ENCODE results near the gene MCM8.
A peak's percentile ranks its signal among the peaks of the same experiment; 100 is the strongest.

MCM8 gene

DNA sequence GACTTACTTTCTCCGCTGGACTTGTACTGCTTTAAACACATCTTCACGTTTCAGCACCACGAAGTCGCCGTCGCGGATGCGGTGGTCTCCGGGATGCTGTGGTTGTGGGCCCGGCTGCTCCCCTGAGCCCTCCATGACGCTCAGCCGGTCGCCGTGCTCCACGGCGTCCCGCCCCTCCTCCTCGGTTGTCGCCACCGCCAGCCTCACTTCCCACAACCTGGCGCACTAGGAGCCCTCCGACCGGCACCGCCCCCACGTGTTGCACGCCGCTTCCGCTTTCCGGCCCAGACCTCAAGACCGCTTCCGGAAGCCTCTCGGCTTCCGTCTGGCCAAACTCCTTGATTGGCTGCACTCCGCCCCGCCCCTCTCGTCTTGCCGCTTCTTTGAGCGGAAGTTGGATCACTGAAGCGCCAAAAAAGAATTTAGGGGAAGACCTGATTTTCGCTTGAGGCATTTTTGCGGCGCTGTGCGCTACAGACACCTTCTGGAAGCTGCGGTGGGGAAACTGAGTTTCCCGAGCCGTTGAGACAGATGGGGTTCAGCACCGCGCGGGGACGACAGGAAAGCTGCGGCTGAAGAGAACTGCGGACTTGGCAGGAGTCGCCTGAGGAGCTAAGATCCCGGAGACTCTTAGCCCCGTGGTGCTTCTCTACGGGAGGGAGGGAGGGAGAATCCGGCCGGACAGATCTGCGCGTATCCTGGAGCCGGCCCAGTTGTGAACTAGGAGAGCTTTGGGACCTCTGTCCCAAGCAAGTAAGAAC is at the start of gene MCM8, which contains the start of gene TRMT6:
Gene MCM8, plus strand, starts transcription at position 382 of the 761 bp plus-strand sequence. CDS start 1,364 bp downstream, outside the sequence.
Gene TRMT6, minus strand, starts transcription at position 263 of the 761 bp plus-strand sequence. Its CDS starts 128 bp downstream, at position 135.
- peak; percentile 97 for DNase-seq

DNA sequence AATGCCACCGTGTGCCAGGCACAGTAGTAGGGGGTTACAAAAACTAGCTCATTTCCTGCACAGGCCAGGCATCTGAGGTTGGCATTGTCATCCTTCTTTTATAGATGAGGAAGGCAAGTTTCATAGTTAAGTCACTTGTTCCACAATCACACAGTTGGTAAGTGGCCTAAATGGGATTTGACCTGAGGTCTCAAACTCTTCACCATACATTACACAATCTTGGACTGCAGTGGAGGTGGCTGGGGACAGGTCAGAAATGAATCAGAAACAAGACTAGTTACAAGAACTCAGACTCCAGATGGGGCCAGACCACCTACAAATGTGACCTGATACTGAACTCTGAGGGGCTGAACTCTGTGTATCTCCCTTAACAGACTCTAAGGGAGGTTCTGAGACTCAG is 49.5 kb upstream of the MCM8 start:
- DNase-seq: no peak

GRCh38 chr20:5908981-5909380 is 41.5 kb upstream of the MCM8 start:
- DNase-seq: no peak

DNA sequence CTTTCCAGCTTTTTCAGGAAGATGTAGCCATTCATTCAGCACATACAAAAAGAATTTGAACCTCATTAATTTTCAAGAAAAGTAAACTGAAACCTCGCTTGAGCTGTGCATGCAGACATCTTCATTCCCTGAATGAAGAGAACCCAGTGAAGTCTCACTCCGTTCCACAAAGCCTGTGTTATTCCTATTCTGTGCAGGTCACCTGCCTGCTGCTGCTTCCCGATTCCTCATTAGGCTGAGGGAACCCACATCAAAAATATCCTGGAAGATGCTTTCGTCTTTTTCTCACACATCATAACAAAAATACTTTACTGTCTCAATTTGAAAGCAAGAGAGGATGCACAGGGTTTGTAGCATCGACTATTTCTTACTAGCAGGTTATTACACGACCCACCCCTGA is 40.3 kb upstream of the MCM8 start:
- no peak for DNase-seq

GRCh38 chr20:5913166-5913565 is 37.3 kb upstream of the MCM8 start:
- peak; percentile 66 for DNase-seq

DNA sequence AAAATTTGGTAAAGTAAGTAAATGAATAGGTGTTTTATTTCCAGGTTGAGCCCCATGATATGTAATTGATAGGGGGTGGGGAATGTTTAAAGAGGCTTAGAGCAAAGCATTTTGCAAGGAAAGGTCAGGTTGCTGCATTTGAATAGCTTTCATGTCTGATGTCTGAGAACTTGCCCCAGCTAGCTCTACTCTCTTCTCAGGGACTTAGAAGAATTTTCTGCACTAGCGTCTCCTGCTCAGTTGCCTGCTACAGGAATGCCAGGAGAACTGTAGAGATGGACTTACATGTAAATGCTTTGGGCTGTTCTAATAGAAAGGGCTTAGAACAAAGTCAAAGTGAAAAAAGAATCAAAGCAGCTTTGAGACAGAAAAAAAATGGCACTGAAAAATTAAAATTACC is 35.6 kb upstream of the MCM8 start:
- no peak for DNase-seq

GRCh38 chr20:5918856-5919625 is 31.4 kb upstream of the MCM8 start:
- no peak for DNase-seq

- DNase-seq: no peak
Observed at GRCh38 chr20:5919626-5920544, 30.6 kb upstream of the MCM8 start.

GRCh38 chr20:5920581-5920980 is 29.9 kb upstream of the MCM8 start:
- DNase-seq: no peak

- DNase-seq: no peak
Observed at GRCh38 chr20:5923493-5923892, 27.0 kb upstream of the MCM8 start.

DNA sequence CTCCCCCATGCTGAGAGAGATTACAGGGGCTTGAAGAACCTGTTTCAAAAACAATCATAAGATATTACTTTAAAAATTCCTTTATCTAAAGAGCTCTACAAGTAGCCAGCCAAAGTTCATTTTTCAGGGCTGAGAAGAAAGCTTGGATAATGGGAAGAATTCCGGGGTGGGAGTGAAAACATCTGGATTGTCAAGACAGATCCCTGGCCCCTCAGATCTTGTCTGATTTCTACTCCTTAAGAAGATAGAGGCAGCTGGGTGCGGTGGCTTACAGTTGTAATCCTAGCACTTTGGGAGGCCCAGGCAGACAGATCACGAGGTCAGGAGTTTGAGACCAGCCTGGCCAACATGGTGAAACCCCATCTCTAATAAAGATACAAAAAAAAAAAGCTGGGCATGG is 24.9 kb upstream of the MCM8 start:
- DNase-seq: peak; percentile 8

DNA sequence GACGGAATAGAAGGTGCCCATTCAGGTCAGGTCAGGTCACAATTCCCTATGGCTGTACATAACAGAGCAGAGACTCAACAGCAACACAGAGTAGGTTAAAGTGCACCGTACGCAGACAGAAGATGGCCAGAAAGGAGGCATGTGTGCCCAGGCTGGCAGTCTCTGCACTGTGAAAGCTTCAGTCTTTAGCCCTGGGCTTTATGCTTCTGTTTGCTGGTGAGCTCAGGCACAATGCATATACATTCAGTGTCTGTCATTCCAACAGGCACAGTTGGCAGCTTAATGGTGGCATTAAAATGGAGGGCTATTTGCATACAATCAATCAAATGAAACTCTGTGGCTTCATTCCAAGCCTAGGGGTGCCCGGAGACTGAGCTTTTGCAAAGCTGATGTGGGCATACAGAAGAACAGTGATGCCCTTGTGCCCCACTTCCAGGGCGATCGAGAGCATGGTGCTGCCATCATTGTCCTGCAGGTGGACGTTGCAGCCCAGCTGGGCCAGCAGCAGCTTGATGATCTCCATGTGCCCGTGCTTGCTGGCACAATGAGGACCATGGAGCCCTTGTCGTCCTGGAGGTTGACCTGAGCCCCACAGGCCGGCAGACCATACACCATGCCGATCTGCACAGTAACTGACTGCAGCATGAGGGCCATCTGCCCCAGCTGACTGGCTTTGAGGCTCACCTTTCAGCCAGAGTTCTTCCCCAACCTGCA is 22.5 kb upstream of the MCM8 start:
- no peak for DNase-seq

DNA sequence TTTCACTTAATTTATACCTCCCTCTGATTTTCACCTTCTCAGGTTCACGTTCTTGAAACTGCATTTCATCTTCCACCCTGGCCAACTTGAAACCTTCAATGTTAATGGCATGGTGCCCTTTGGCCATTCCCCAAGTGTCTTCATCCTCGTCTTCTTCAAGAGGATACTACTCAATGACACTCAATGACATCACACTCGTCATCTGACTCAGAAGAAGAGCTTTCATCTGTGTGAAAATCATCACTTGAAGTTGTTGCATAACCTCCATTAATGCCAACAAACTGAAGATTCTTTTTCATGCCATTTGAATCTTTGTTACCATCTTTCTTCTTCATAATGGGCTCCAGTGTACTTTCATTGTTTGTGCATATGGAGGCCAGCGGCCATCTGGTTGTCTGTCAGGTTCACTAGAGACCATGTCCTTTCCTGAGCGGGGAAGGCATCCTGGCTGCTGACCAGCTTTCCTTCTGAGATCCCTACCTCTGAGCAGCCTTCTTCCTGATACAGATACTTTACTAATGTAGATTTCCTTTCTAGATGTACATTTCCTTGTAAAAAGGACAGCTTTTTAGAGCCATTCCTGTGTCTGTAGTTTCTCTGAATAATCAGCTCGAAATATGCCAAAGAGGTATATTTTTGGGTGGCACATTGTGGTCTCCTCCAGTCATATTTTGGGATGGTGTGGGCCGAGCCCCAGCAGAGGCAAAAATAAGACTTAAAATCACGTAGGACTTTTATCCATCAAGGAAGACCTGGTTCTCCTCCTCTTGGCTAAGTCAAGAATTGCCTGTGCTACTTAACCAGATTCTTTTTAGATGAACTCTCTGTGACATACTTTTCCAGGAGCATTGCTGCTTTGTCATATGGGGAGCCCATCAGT is 21.4 kb upstream of the MCM8 start:
- DNase-seq: no peak

DNA sequence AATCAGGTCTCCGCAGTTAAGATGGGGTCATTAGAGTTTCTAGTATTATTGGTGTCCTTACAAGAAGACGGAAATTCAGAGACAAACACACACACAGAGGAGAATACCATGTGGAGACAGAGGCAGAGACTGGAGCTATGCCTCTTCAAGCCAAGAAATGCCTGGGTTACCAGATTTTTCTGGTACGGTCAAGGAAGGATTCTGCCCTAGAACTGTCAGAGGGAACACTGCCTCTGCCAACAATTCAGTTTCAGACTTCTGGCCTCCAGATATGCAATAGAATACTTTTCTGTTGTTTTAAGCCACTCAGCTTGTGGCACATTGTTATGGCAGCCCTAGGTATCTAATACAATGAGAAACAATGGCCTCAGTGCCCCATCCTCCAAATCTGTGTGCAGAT is 19.0 kb upstream of the MCM8 start:
- no peak for DNase-seq

- no peak for DNase-seq
Observed at GRCh38 chr20:5932796-5933195, 17.7 kb upstream of the MCM8 start.

DNA sequence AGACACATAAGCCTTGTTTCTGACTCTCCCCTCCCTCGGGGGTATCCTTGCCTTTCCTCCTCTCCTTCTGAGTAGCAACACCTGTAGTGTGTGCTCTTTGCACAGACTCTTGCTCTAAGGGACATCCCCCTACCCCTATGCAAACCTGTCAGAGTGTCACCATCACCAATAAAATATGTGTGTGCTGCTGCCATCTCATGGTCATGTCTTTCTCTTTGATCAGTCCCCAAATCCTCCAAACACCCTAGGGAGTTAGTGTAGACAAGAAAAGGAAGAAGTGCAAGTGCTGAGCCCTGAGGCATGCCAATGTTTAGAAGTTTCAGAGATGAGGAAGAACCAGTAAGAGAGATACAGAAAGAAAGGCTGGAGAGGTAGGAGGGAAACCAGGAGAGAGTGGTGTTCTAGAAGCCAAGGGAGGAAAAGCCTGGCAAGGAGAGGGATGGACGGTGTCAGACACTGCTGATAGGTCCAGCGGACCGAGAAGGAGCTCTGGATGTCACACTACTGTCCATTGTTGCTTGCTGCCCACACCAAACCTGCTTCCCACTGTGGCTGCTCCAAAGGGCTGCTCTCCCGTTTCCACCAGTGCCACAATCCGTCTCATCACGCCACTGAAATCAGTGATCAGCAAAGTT is 16.5 kb upstream of the MCM8 start:
- peak; percentile 10 for DNase-seq

GRCh38 chr20:5935384-5935783 is 15.1 kb upstream of the MCM8 start:
- no peak for DNase-seq

- no peak for DNase-seq
Observed at GRCh38 chr20:5936238-5936637, 14.2 kb upstream of the MCM8 start.

GRCh38 chr20:5938456-5939029 is 11.9 kb upstream of the MCM8 start:
- DNase-seq: no peak

DNA sequence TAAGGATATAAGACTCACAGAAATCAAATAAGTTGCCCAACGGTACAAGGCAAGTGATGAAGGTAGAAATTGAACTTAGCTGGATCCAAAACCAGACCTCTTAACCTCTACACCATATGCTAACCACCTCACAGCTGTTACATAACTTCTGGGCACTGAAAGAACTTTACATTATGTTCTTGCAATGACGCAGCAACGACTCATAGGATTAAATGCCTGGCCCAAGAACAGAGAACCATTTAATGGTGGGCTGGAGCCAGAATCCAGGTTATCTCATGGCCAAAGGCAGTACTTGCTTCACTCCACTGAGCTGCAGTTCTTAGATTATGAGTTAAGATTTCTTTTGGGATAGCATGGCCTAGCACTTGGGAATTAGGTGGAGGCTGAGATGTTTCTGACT is 4.5 kb upstream of the MCM8 start:
- DNase-seq: no peak

DNA sequence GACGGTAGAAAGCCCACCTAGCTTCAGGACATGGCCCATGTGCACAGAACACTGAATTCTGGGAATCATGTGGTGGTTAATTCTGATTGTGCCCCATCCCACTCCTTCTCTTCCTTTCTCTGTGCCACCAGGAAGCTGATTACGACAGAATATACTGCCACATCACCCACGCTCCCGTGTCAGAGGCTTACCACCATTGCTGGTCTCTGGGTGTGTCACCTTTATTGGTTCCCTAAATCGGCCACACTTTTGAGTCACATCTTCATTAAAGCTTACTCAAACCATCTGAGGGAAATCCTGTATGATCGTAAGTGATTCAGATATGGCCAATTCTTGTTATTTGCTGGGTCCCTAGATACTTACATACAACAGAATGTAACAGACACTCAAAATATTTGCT is 3.2 kb upstream of the MCM8 start:
- no peak for DNase-seq
